T47D (cell line): ENCODE data around the gene KIAA1671.
A peak's percentile ranks its signal among the peaks of the same experiment; 100 is the strongest.
"Not testable (repeated sequence)": the region's sequence is repeated elsewhere in the genome, so short reads cannot be mapped to it uniquely, and the experiment has no call there.

ENCODE experiments used
- DNase-seq, 2 experiments: peaks; one replicate each; pipeline versions ENCODE4 v3.0.0 to v3.0.0-alpha.2; 2011 to 2012; ENCODE audit warnings: low read depth in 1 of 2, low spot score in 1 of 2
- JUND ChIP-seq: IDR thresholded peaks from 2 replicates; pipeline ENCODE4 v1.6.1; 2012; ENCODE audit warnings: low read depth
- in situ Hi-C: cut with HindIII; loops from 2 replicates; pipeline ENCODE4 v1.10.0; 2016; ENCODE audit warnings: low sequenced_read_pairs, low pct_unique_long_range_greater_than_20kb

The KIAA1671 gene

GRCh38 chr22:25210793-25211192 is 258.3 kb downstream of the KIAA1671 start:
- TF ChIP-seq JUND = no peak
- in situ Hi-C loops = no loop called here
- DNase-seq = no peak

- DNase-seq = no peak
- in situ Hi-C loops = no loop called here
- no peak for TF ChIP-seq JUND
These were observed 259.8 kb downstream of the KIAA1671 start for GRCh38 chr22:25212337-25212736.

GRCh38 chr22:25213221-25213620 is 260.7 kb downstream of the KIAA1671 start:
- DNase-seq = no peak
- in situ Hi-C loops = no loop called here
- no peak for TF ChIP-seq JUND

GRCh38 chr22:25216230-25216629 is 263.7 kb downstream of the KIAA1671 start:
- DNase-seq = no peak
- in situ Hi-C loops = no loop called here
- no peak for TF ChIP-seq JUND

DNA sequence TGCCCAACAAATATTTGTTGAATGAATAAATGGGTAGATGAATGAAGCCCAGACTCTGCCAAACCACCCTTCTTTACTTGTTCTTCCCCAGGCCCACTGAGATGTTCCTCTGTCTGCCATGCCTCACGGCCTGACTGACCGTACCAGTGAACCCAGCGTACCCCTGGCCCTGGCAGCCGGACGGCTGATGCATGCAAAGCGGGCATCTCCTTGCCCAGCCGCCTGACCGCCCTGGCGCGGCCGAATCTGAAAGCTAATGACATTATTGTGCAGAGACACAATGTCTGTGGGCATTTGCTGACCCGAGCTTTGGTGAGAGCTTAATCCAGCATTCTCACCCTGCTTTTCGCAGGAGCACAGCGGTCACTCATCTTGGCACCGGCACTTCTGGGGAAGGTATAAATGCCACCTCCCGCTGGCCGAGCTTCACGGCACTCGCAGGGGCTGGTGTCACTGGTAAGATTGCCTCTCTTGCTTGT is 266.7 kb downstream of the KIAA1671 start, which contains the start of gene CRYBB2:
Gene CRYBB2, plus strand, starts transcription at position 429 of the 479 bp plus-strand sequence. CDS start 1,791 bp downstream, outside the sequence.
- TF ChIP-seq JUND = no peak
- in situ Hi-C loops = no loop called here
- DNase-seq = no peak

DNA sequence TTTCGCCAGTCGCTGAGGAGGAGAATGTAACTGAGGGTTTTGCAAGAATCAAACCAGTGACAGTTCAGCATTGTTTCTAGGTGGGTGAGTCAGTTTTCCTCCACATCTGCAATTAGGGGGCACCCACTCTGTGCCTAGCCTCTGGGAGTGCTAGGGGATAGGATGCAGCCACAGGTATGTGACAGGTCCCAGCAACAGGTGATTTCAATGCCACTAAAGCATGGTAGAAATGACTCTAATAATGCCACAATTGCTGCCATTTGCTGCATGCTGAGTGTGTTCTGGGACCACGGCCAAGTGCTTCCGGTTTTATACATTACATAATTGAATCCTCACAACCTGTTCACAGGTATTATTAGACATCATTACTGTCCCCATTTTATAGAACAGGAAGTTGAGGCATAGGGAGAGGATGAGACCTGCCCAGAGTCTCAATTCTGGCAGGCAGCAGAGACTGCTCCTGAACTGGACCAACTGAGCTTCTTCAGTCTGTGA is 267.5 kb downstream of the KIAA1671 start:
- no peak for DNase-seq
- no peak for TF ChIP-seq JUND
- in situ Hi-C loops = no loop called here

GRCh38 chr22:25221790-25222189 is 269.3 kb downstream of the KIAA1671 start:
- in situ Hi-C loops = no loop called here
- no peak for DNase-seq
- no peak for TF ChIP-seq JUND

DNA sequence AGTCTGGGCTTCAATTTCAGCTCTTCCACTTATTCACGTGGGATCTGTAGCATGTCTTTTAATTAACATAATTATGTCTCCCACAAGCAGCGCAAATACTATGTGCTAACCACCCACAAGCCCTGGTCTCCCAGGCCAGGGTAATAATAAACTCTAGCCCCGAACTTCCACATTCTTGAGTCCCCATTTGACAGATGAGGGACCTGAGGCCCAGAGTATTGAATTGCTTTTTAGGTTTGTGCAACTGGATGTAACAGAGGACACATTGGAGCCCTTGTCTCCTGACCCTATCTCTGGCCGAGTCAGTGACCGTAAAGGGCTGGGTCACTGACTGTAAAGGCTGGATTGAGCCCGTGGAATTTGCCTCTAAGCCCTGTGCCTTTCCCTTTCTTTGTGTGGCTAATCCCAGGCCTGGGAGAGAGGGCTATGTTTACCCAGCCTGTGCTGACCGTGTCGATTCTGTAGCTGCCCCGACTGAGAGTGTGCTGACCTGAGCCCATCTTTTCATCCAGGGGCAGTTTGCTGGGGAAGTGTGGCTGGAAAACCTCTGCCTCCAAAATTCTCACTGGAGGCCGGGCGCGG is 270.8 kb downstream of the KIAA1671 start:
- peak in 1 of 2 experiments; percentile 76 for DNase-seq
- in situ Hi-C loops = no loop called here
- no peak for TF ChIP-seq JUND

GRCh38 chr22:25228822-25229221 is 276.3 kb downstream of the KIAA1671 start:
- no peak for DNase-seq
- in situ Hi-C loops = no loop called here
- no peak for TF ChIP-seq JUND

DNA sequence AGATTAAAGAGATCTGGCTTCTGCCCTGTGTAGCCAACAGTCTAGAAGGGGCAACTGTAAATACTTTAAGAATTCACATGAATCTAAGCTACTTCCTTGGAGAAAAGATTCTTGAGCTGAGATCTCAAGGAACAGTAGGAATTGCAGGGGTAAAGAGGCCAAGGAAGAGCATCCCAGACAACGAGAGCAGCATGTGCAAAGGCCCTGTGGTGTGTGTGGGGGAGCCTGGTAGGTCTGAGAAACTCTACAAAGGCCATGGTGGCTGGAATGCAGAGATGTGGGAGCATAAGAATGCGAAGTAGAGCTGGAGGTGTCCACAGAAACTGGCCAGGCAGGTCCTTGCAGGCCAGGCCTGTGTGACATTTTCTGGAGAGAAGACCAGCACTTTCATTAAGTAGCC is 278.2 kb downstream of the KIAA1671 start:
- DNase-seq, in situ Hi-C loops: not testable (repeated sequence)

GRCh38 chr22:25232301-25232700 is 279.8 kb downstream of the KIAA1671 start:
- in situ Hi-C loops = no loop called here
- no peak for TF ChIP-seq JUND
- no peak for DNase-seq

- DNase-seq, in situ Hi-C loops: not testable (repeated sequence)
These were observed 281.2 kb downstream of the KIAA1671 start for GRCh38 chr22:25233706-25234105.

DNA sequence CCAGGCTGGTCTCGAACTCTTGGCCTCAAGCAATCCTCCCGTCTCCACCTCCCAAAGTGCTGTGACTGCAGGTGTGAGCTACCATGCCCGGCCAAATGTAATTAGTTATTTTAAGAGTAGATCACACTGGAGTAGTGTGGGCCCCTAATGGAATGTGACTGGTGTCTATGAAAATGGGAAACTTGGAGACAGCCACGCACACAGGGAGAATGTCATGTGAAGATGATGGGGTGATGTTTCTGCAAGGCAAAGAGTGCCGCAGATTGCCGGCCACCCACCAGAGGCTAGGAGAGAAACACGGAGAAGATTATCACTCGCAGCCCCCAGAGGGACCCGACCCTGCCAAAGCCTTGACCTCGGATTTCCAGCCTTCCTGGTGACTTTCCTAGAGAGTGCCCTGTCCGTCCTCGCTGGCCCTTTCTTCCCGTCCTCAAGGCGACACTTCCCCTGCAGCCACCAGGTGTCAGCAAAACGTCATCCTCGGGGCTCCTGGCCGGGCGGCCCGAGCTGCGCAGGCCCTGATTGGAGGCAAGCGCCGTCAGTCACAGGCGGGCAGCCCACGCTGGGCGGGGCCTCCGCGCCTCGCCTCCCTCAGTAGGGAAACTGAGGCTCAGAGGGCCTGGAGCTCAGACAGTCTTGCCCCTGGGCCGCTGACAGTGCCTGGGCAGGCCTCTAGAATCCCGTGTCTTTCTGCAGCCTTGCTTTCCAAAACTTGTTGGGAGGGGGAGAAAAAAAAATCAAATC is 283.2 kb downstream of the KIAA1671 start:
- TF ChIP-seq JUND = no peak
- peak; percentile 89 to 97 for DNase-seq
- in situ Hi-C loops = no loop called here
